ENCODE measurements around the gene MAPRE2.

Gene MAPRE2

DNA sequence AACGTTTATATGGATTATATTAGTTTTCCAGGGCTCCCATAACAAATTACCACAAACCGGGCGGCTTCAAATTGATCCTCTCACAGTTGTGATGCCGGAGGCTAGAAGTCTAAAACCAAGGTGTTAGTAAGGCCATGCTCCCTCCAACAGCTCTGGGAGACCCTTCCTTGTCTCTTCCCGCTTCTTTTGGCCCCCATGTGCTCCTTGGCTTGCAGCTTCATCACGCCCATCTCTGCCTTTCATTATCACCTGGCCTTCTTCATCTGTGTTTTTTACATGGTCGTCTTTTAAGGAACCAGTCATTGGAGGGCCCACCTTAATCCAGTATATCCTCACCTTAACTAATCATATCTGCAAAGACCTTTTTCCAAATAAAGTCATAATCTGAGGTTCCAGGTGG lies 13.9 kb downstream of the MAPRE2 start:
- H3K36me3 ChIP-seq (replicated peaks; ENCODE audit: low read depth, low read length): peaks cover 26% of the 10 kb centered on the region
- H4K20me1 ChIP-seq (ENCODE audit: insufficient read depth, low read length): peaks cover 91% of the 10 kb centered on the region

DNA sequence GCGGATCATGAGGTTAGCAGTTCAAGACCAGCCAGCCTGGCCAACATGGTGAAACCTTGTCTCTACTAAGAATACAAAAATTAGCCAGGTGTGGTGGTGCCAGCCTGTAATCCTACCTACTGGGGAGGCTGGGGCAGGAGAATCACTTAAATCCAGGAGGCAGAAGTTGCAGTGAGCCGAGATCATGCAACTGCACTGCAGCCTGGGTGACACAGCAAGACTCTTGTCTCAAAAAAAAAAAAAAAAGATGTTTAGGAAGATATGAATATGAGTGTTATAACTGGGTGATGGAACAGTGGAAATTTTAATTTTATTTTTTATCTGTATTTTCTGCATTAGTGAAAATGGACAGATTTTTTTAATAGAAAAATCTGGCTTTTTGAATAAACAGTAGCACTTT lies 14.5 kb downstream of the MAPRE2 start:
- Histone ChIP-seq H3K9me3 (ENCODE audit: insufficient read depth, low read length) (no peaks in the 10 kb centered on the region), H3K27me3 (ENCODE audit: low read depth, low read length) (no peaks in the 10 kb centered on the region), H3K79me2 (ENCODE audit: low read length) (peaks cover 99% of the 10 kb centered on the region), H3K9ac (ENCODE audit: low read length) (no peak overlapping the region), H3K36me3 (replicated peaks; ENCODE audit: low read depth, low read length) (peaks cover 26% of the 10 kb centered on the region), H3K27ac (ENCODE audit: low read length) (no peak overlapping the region), H3K4me1 (ENCODE audit: low read length) (peaks cover 8% of the 10 kb centered on the region), H4K20me1 (ENCODE audit: insufficient read depth, low read length) (peaks cover 91% of the 10 kb centered on the region), H3K4me2 (ENCODE audit: low read length) (no peak overlapping the region), H2AFZ (ENCODE audit: low read depth, low read length) (no peak overlapping the region), H3K4me3 (ENCODE audit: low read length) (no peak overlapping the region)
- TF ChIP-seq EZH2phosphoT487 (IDR thresholded peaks at IDR 0.05; ENCODE audit: low read depth): no peak
- TF ChIP-seq, protein P1, sequence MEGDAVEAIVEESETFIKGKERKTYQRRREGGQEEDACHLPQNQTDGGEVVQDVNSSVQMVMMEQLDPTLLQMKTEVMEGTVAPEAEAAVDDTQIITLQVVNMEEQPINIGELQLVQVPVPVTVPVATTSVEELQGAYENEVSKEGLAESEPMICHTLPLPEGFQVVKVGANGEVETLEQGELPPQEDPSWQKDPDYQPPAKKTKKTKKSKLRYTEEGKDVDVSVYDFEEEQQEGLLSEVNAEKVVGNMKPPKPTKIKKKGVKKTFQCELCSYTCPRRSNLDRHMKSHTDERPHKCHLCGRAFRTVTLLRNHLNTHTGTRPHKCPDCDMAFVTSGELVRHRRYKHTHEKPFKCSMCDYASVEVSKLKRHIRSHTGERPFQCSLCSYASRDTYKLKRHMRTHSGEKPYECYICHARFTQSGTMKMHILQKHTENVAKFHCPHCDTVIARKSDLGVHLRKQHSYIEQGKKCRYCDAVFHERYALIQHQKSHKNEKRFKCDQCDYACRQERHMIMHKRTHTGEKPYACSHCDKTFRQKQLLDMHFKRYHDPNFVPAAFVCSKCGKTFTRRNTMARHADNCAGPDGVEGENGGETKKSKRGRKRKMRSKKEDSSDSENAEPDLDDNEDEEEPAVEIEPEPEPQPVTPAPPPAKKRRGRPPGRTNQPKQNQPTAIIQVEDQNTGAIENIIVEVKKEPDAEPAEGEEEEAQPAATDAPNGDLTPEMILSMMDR (IDR thresholded peaks at IDR 0.05; ENCODE audit: low read depth, low read length): no peak

More for the DNA sequence above, 13.9 kb downstream of the MAPRE2 start:
- H3K79me2 ChIP-seq (ENCODE audit: low read length): peaks cover 99% of the 10 kb centered on the region
- H2AFZ ChIP-seq (ENCODE audit: low read depth, low read length): no peak overlapping the region
- no peak overlapping the region for H3K4me2 ChIP-seq (ENCODE audit: low read length)
- no peak overlapping the region for H3K27ac ChIP-seq (ENCODE audit: low read length)
- TF ChIP-seq, protein P1 (IDR thresholded peaks at IDR 0.05; ENCODE audit: low read depth, low read length): no peak
- TF ChIP-seq EZH2phosphoT487 (IDR thresholded peaks at IDR 0.05; ENCODE audit: low read depth): no peak
- H3K4me3 ChIP-seq (ENCODE audit: low read length): no peak overlapping the region
- no peaks in the 10 kb centered on the region for H3K9me3 ChIP-seq (ENCODE audit: insufficient read depth, low read length)
- H3K4me1 ChIP-seq (ENCODE audit: low read length): peaks cover 15% of the 10 kb centered on the region
- H3K27me3 ChIP-seq (ENCODE audit: low read depth, low read length): no peaks in the 10 kb centered on the region
- H3K9ac ChIP-seq (ENCODE audit: low read length): no peak overlapping the region

DNA sequence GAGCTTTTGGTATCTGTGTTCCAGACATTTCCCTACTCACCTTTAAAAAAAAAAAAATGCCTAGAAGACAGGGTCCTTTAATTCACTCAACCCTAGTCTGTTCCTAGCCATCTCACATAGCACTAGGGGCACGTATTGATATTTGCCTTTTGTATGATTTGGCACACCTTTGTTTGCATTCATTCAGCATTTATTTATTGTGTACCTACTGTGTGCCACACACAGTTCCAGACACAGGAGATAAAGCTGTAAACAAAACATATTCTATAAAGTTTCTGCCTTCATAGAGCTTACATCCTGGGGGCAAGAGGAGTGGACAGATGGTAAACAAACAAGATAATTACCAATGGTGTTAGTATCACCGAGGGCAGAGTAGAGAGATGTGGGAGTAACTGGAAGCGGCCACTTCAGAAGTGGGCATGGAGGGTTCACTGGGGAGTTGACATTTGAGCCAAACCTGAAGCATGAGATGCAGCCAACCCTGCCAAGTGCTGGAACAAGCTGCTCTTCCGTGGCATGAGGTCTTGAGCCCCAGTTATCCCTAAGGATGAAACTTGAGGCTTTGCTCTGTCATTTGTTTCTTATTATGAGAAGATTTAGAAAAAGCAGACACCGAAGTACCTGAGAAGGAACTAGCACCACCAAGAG lies 18.2 kb downstream of the MAPRE2 start:
- Histone ChIP-seq H3K27me3 (ENCODE audit: low read depth, low read length) (no peaks in the 10 kb centered on the region), H2AFZ (ENCODE audit: low read depth, low read length) (no peak overlapping the region), H3K4me1 (ENCODE audit: low read length) (no peaks in the 10 kb centered on the region), H3K9me3 (ENCODE audit: insufficient read depth, low read length) (no peaks in the 10 kb centered on the region), H3K4me3 (ENCODE audit: low read length) (no peak overlapping the region), H3K9ac (ENCODE audit: low read length) (no peak overlapping the region), H3K27ac (ENCODE audit: low read length) (no peak overlapping the region), H3K79me2 (ENCODE audit: low read length) (peaks cover 98% of the 10 kb centered on the region), H3K4me2 (ENCODE audit: low read length) (no peak overlapping the region), H3K36me3 (replicated peaks; ENCODE audit: low read depth, low read length) (peaks cover 11% of the 10 kb centered on the region), H4K20me1 (ENCODE audit: insufficient read depth, low read length) (peaks cover 91% of the 10 kb centered on the region)
- TF ChIP-seq, protein P1 (IDR thresholded peaks at IDR 0.05; ENCODE audit: low read depth, low read length): no peak
- no peak for TF ChIP-seq EZH2phosphoT487 (IDR thresholded peaks at IDR 0.05; ENCODE audit: low read depth)

DNA sequence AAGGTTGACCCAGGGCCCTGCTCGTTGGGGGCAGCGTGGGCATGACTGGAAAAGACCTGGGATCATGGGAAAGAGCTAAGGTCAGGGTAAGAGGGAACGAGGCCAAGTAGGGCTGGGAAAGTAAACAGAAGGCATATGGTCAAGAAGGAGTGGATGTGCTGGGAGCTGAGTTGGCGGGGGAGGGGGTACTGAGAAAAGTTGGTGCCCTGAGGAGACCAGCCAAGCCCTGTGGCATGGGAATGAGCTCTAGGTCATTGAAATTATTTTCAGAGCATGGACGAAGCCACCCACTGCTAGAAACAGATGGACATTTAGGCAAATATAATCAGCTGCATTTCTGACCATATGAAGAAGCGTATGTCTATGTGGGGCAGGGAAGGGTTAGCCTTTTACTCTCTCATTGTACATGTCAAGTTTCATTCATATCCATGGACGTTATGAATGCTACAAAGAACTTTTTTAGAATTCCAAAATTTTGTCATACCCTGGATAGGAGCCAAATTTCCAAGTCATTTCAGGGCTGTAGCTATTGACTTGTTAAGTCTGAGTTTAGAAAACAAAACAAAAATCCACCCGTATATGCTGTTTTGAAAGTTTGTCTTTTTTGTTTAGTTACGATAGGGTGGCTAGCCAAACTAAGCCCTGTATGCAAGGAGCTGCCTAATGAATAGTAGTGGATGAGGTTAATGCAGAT lies 19.1 kb downstream of the MAPRE2 start:
- Histone ChIP-seq H3K36me3 (replicated peaks; ENCODE audit: low read depth, low read length) (peaks cover 3% of the 10 kb centered on the region), H3K4me1 (ENCODE audit: low read length) (no peaks in the 10 kb centered on the region), H3K27ac (ENCODE audit: low read length) (no peak overlapping the region), H3K4me3 (ENCODE audit: low read length) (no peak overlapping the region), H3K9ac (ENCODE audit: low read length) (no peak overlapping the region), H3K4me2 (ENCODE audit: low read length) (no peak overlapping the region), H4K20me1 (ENCODE audit: insufficient read depth, low read length) (peaks cover 90% of the 10 kb centered on the region), H3K9me3 (ENCODE audit: insufficient read depth, low read length) (no peaks in the 10 kb centered on the region), H3K27me3 (ENCODE audit: low read depth, low read length) (no peaks in the 10 kb centered on the region), H3K79me2 (ENCODE audit: low read length) (peaks cover 97% of the 10 kb centered on the region), H2AFZ (ENCODE audit: low read depth, low read length) (no peak overlapping the region)
- TF ChIP-seq, protein P1 (IDR thresholded peaks at IDR 0.05; ENCODE audit: low read depth, low read length): no peak
- no peak for TF ChIP-seq EZH2phosphoT487 (IDR thresholded peaks at IDR 0.05; ENCODE audit: low read depth)
